ENCODE results near the gene TMEM43.

TMEM43 gene

GRCh38 chr3:14175383-14176037 lies 50.7 kb downstream of the TMEM43 start:
- in situ Hi-C loops (cut with MboI; ENCODE audit: low sequenced_read_pairs) = no loop called here

GRCh38 chr3:14177580-14178246 lies 52.9 kb downstream of the TMEM43 start:
- in situ Hi-C loops (cut with MboI; ENCODE audit: low sequenced_read_pairs) = no loop called here

- in situ Hi-C loops (cut with MboI; ENCODE audit: low sequenced_read_pairs) = no loop called here
Observed at GRCh38 chr3:14178247-14179113, 53.6 kb downstream of the TMEM43 start, which contains the start of the genes LSM3 and XPC. Gene LSM3 (plus strand): TSS chr3:14178817. CDS start chr3:14178861, 44 bp downstream. Gene XPC (minus strand): TSS chr3:14178601. CDS start chr3:14178568, 33 bp downstream.

- in situ Hi-C loops (cut with MboI; ENCODE audit: low sequenced_read_pairs) = no loop called here
Observed at GRCh38 chr3:14179114-14179465, 54.2 kb downstream of the TMEM43 start.

- in situ Hi-C loops (cut with MboI; ENCODE audit: low sequenced_read_pairs) = no loop called here
Observed at GRCh38 chr3:14179795-14180194, 54.9 kb downstream of the TMEM43 start.

GRCh38 chr3:14181253-14181652 lies 56.4 kb downstream of the TMEM43 start:
- in situ Hi-C loops (cut with MboI; ENCODE audit: low sequenced_read_pairs) = no loop called here

- in situ Hi-C loops (cut with MboI; ENCODE audit: low sequenced_read_pairs) = no loop called here
Observed at GRCh38 chr3:14183015-14183577, 58.2 kb downstream of the TMEM43 start.

- in situ Hi-C loops (cut with MboI; ENCODE audit: low sequenced_read_pairs) = no loop called here
Observed at GRCh38 chr3:14186854-14187458, 62.1 kb downstream of the TMEM43 start.

- in situ Hi-C loops (cut with MboI; ENCODE audit: low sequenced_read_pairs) = no loop called here
Observed at GRCh38 chr3:14188041-14188754, 63.3 kb downstream of the TMEM43 start.
